ENCODE measurements around the gene LHFPL3.

The LHFPL3 gene

DNA sequence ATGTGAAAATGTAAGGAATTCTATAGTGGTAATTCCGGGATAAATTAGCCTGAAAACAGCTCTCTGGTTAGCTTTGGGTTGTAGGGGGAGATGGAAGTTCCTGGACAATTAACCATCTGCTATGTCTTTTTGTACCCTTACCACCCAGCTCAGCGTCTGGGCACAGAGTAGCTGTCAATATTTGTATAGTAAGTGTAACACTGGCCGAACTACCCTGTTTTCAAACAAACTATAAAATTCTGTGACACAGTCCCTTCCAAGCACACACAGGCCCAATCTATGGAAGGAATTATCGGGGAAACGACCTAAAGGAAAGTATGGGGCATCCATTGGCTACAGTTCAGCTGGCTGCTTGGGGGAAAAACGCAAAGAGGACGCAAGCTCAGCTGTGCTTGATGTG lies 869 bp upstream of the LHFPL3 start:
- H3K27me3 ChIP-seq (ENCODE audit: insufficient read depth, poor library complexity, severe bottlenecking), result peaks cover 38% of the 10 kb centered on the region
- no peak for DNase-seq (ENCODE audit: low read depth in 1 of 2, low spot score in 1 of 2)
- no peak overlapping the region for H3K4me3 ChIP-seq (replicated peaks; ENCODE audit: insufficient read depth, low read length)
- no peak for TF ChIP-seq POLR2AphosphoS5 (IDR thresholded peaks at IDR 0.05; ENCODE audit: low read depth)
- no peak for TF ChIP-seq GABPA (IDR thresholded peaks at IDR 0.05; ENCODE audit: low read depth)
- TF ChIP-seq, protein P1, sequence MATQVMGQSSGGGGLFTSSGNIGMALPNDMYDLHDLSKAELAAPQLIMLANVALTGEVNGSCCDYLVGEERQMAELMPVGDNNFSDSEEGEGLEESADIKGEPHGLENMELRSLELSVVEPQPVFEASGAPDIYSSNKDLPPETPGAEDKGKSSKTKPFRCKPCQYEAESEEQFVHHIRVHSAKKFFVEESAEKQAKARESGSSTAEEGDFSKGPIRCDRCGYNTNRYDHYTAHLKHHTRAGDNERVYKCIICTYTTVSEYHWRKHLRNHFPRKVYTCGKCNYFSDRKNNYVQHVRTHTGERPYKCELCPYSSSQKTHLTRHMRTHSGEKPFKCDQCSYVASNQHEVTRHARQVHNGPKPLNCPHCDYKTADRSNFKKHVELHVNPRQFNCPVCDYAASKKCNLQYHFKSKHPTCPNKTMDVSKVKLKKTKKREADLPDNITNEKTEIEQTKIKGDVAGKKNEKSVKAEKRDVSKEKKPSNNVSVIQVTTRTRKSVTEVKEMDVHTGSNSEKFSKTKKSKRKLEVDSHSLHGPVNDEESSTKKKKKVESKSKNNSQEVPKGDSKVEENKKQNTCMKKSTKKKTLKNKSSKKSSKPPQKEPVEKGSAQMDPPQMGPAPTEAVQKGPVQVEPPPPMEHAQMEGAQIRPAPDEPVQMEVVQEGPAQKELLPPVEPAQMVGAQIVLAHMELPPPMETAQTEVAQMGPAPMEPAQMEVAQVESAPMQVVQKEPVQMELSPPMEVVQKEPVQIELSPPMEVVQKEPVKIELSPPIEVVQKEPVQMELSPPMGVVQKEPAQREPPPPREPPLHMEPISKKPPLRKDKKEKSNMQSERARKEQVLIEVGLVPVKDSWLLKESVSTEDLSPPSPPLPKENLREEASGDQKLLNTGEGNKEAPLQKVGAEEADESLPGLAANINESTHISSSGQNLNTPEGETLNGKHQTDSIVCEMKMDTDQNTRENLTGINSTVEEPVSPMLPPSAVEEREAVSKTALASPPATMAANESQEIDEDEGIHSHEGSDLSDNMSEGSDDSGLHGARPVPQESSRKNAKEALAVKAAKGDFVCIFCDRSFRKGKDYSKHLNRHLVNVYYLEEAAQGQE (IDR thresholded peaks at IDR 0.05; ENCODE audit: insufficient replicate concordance, low read depth), result no peak
- TF ChIP-seq SPI1 (IDR thresholded peaks at IDR 0.05; ENCODE audit: borderline replicate concordance, low read depth), result no peak
- TF ChIP-seq, protein P2, sequence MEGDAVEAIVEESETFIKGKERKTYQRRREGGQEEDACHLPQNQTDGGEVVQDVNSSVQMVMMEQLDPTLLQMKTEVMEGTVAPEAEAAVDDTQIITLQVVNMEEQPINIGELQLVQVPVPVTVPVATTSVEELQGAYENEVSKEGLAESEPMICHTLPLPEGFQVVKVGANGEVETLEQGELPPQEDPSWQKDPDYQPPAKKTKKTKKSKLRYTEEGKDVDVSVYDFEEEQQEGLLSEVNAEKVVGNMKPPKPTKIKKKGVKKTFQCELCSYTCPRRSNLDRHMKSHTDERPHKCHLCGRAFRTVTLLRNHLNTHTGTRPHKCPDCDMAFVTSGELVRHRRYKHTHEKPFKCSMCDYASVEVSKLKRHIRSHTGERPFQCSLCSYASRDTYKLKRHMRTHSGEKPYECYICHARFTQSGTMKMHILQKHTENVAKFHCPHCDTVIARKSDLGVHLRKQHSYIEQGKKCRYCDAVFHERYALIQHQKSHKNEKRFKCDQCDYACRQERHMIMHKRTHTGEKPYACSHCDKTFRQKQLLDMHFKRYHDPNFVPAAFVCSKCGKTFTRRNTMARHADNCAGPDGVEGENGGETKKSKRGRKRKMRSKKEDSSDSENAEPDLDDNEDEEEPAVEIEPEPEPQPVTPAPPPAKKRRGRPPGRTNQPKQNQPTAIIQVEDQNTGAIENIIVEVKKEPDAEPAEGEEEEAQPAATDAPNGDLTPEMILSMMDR (IDR thresholded peaks at IDR 0.05; ENCODE audit: insufficient read depth, low read length), result no peak
- H3K27ac ChIP-seq (replicated peaks), result no peak overlapping the region

DNA sequence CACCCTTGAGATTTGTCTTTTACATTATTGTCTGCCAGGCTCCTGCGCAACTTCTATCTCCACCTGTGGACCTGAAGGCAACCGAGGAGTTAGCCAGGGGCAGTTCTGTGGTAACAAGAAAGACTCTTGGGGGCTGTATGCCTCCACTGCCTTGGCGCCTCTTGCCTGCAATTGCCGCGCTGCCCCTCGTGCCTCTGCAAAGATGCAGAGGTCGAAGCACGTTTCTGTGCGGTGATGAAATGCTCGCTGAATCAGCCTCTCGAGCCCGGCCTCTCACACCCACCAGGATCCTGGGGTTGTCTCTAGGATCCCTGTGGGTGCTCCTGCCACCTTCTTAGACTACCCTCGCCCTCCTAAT lies 486 bp upstream of the LHFPL3 start:
- Histone ChIP-seq H3K27ac (replicated peaks) (no peak overlapping the region), H3K27me3 (ENCODE audit: insufficient read depth, poor library complexity, severe bottlenecking) (peaks cover 38% of the 10 kb centered on the region), H3K4me3 (replicated peaks; ENCODE audit: insufficient read depth, low read length) (no peak overlapping the region)
- TF ChIP-seq POLR2AphosphoS5 (IDR thresholded peaks at IDR 0.05; ENCODE audit: low read depth), result no peak
- TF ChIP-seq GABPA (IDR thresholded peaks at IDR 0.05; ENCODE audit: low read depth), result no peak
- TF ChIP-seq, protein P1 (IDR thresholded peaks at IDR 0.05; ENCODE audit: insufficient replicate concordance, low read depth), result no peak
- TF ChIP-seq, protein P2 (IDR thresholded peaks at IDR 0.05; ENCODE audit: insufficient read depth, low read length), result no peak
- TF ChIP-seq SPI1 (IDR thresholded peaks at IDR 0.05; ENCODE audit: borderline replicate concordance, low read depth), result no peak
- no peak for DNase-seq (ENCODE audit: low read depth in 1 of 2, low spot score in 1 of 2)

DNA sequence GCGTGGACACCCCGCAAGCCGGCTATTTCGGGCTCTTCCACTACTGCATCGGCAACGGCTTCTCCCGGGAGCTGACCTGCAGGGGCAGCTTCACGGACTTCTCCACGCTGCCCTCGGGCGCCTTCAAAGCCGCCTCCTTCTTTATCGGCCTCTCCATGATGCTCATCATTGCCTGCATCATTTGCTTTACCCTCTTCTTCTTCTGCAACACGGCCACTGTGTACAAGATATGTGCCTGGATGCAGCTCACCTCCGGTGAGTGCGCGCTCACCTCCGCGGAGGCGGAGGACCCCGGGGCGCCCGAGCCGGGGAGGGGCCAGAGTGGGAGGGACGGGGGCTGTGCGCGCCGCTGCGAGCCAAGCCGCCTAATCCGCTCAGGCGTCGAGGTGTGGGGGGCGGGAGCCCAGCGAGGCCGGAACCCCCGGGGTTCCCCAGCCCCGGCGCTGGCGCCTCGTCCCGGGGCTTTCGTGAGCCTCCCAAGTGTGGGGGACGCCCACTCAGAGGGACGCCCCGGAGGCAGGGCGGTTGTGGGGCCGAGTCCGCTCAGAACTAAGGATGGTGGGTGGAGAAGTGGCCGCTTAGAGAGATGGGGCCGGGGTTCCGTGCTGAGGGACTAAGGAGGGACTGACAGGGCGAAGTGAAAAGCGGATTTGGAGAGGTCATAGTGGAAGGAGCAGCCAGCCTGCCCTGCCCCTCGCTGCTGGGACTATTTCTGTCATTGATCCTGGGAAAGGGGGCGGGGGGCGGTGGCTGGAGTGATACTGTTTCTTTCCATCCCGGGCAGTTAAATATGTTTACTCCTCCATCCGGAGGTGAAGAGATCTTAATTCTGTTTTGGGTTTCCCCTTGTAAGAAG lies 795 bp downstream of the LHFPL3 start:
- Histone ChIP-seq H3K27ac (replicated peaks) (no peak overlapping the region), H3K4me3 (replicated peaks; ENCODE audit: insufficient read depth, low read length) (no peak overlapping the region), H3K27me3 (ENCODE audit: insufficient read depth, poor library complexity, severe bottlenecking) (peaks cover 38% of the 10 kb centered on the region)
- TF ChIP-seq, protein P1 (IDR thresholded peaks at IDR 0.05; ENCODE audit: insufficient replicate concordance, low read depth), result no peak
- TF ChIP-seq POLR2AphosphoS5 (IDR thresholded peaks at IDR 0.05; ENCODE audit: low read depth), result no peak
- TF ChIP-seq GABPA (IDR thresholded peaks at IDR 0.05; ENCODE audit: low read depth), result no peak
- TF ChIP-seq, protein P2 (IDR thresholded peaks at IDR 0.05; ENCODE audit: insufficient read depth, low read length), result no peak
- DNase-seq (ENCODE audit: low read depth in 1 of 2, low spot score in 1 of 2), result no peak
